Urinary bladder (tissue), 4 donors: ENCODE measurements around the gene LRCH1. TPM values are rescaled to one million over a fixed set of nuclear protein-coding genes. Genes with fewer than 3 reads are reported as not detected.

Experiments used
- DNase-seq: peaks from one replicate; pipeline ENCODE4 v3.0.0-alpha.2; 2015; ENCODE audit errors: extremely low spot score
- H3K27ac ChIP-seq: one replicate; pipeline ENCODE4 v1.5.1; 2013; ENCODE audit warnings: low read depth, mild to moderate bottlenecking, moderate library complexity
- H3K36me3 ChIP-seq: one replicate; pipeline ENCODE4 v1.6.1; 2013; ENCODE audit warnings: mild to moderate bottlenecking, moderate library complexity; ENCODE audit not compliant: insufficient read depth
- H3K4me1 ChIP-seq: one replicate; pipeline ENCODE4 v1.6.1; 2013; ENCODE audit warnings: mild to moderate bottlenecking, moderate library complexity; ENCODE audit not compliant: insufficient read depth
- H3K4me3 ChIP-seq: one replicate; pipeline ENCODE4 v1.5.1; 2013; ENCODE audit warnings: low read depth, low read length
- WGBS: extraction: QIAGEN DNeasy Blood & Tissue Kit; methylation state at CpG from one replicate; pipeline ENCODE4 v1.1.7; 2013; 5-methylcytosine and 5-hydroxymethylcytosine counted together
- polyA plus RNA-seq: library from polyadenylated mRNA; stranded (reverse); fragments of 200-250 nt; gene quantifications from one replicate; pipeline ENCODE4 v1.2.3, GENCODE V29; 2013
- total RNA-seq: library from RNA; depleted of rRNA; stranded (reverse); fragments of >200 nt; gene quantifications from one replicate; pipeline ENCODE4 v1.2.3, GENCODE V29; 2014
- donor health status: healthy with polysubstance abuse.
- donor health status: healthy.

LRCH1 gene
- total and polyA plus RNA-seq, 2 donors, result 17.8 to 34.4 TPM

GRCh38 chr13:46663206-46664037, 110.5 kb downstream of the LRCH1 start:
- H3K36me3 ChIP-seq, result no peaks in the 10 kb centered on the region
- WGBS, result 48% methylated on average over 3 of the region's 3 CpGs
- H3K27ac ChIP-seq, result no peak overlapping the region
- H3K4me1 ChIP-seq, result peaks cover 2% of the 10 kb centered on the region
- H3K4me3 ChIP-seq, result no peak overlapping the region
- no peak for DNase-seq

- 96% methylated on average over 3 of the region's 3 CpGs for WGBS
- no peak overlapping the region for H3K27ac ChIP-seq
- no peaks in the 10 kb centered on the region for H3K36me3 ChIP-seq
- no peak overlapping the region for H3K4me3 ChIP-seq
- H3K4me1 ChIP-seq, result peaks cover 2% of the 10 kb centered on the region
- no peak for DNase-seq
Measured at GRCh38 chr13:46664195-46664594, 111.2 kb downstream of the LRCH1 start.

- no peak overlapping the region for H3K4me3 ChIP-seq
- no peaks in the 10 kb centered on the region for H3K36me3 ChIP-seq
- H3K27ac ChIP-seq, result no peak overlapping the region
- peaks cover 2% of the 10 kb centered on the region for H3K4me1 ChIP-seq
- DNase-seq, result no peak
Measured at GRCh38 chr13:46665248-46665632, 112.3 kb downstream of the LRCH1 start.

GRCh38 chr13:46665633-46666482, 112.9 kb downstream of the LRCH1 start:
- Histone ChIP-seq H3K36me3 (no peaks in the 10 kb centered on the region), H3K27ac (no peak overlapping the region), H3K4me3 (no peak overlapping the region), H3K4me1 (peaks cover 2% of the 10 kb centered on the region)
- 23% methylated on average over 7 of the region's 7 CpGs for WGBS
- no peak for DNase-seq

GRCh38 chr13:46666727-46667456, 113.9 kb downstream of the LRCH1 start:
- Histone ChIP-seq H3K27ac (no peak overlapping the region), H3K4me1 (peaks cover 2% of the 10 kb centered on the region), H3K36me3 (no peaks in the 10 kb centered on the region), H3K4me3 (no peak overlapping the region)
- DNase-seq, result no peak
- WGBS, result 72% methylated on average over 3 of the region's 3 CpGs

GRCh38 chr13:46667687-46668281, 114.8 kb downstream of the LRCH1 start:
- Histone ChIP-seq H3K4me3 (no peak overlapping the region), H3K27ac (no peak overlapping the region), H3K36me3 (no peaks in the 10 kb centered on the region), H3K4me1 (peaks cover 2% of the 10 kb centered on the region)
- DNase-seq, result no peak
- 69% methylated on average over 4 of the region's 4 CpGs for WGBS

GRCh38 chr13:46668302-46668720, 115.3 kb downstream of the LRCH1 start:
- Histone ChIP-seq H3K27ac (no peak overlapping the region), H3K36me3 (no peaks in the 10 kb centered on the region), H3K4me1 (peaks cover 1% of the 10 kb centered on the region), H3K4me3 (no peak overlapping the region)
- no peak for DNase-seq
- WGBS, result 22% methylated on average over 3 of the region's 3 CpGs

- Histone ChIP-seq H3K27ac (no peak overlapping the region), H3K4me1 (no peaks in the 10 kb centered on the region), H3K36me3 (no peaks in the 10 kb centered on the region), H3K4me3 (no peak overlapping the region)
- 50% methylated on average over 6 of the region's 6 CpGs for WGBS
- DNase-seq, result no peak
Measured at GRCh38 chr13:46668931-46669525, 116.1 kb downstream of the LRCH1 start.

- Histone ChIP-seq H3K27ac (no peak overlapping the region), H3K4me1 (peaks cover 1% of the 10 kb centered on the region), H3K4me3 (no peak overlapping the region), H3K36me3 (no peaks in the 10 kb centered on the region)
- 92% methylated on average over 15 of the region's 15 CpGs for WGBS
- no peak for DNase-seq
Measured at GRCh38 chr13:46672338-46673090, 119.5 kb downstream of the LRCH1 start.

- Histone ChIP-seq H3K4me1 (peaks cover 1% of the 10 kb centered on the region), H3K27ac (no peak overlapping the region)
Measured at GRCh38 chr13:46675016-46675415, 122.0 kb downstream of the LRCH1 start.

GRCh38 chr13:46676378-46676725, 123.4 kb downstream of the LRCH1 start:
- DNase-seq, result no peak
- Histone ChIP-seq H3K36me3 (no peaks in the 10 kb centered on the region), H3K27ac (no peak overlapping the region), H3K4me1 (peaks cover 1% of the 10 kb centered on the region), H3K4me3 (no peak overlapping the region)
- 73% methylated on average over 3 of the region's 3 CpGs for WGBS

More at GRCh38 chr13:46675016-46675415, 122.0 kb downstream of the LRCH1 start:
- no peak for DNase-seq
- H3K4me3 ChIP-seq, result no peak overlapping the region
- H3K36me3 ChIP-seq, result no peaks in the 10 kb centered on the region

GRCh38 chr13:46679369-46680120, 126.6 kb downstream of the LRCH1 start:
- peak overlapping the region; percentile 52 for H3K27ac ChIP-seq
- 35% methylated on average over 12 of the region's 12 CpGs for WGBS
- H3K4me1 ChIP-seq, result peaks cover under 1% of the 10 kb centered on the region
- no peaks in the 10 kb centered on the region for H3K36me3 ChIP-seq
- H3K4me3 ChIP-seq, result peak overlapping the region; percentile 16
- DNase-seq, result no peak
